Measurements from ENCODE around the gene MYO3B.

- TF ChIP-seq BACH1 (IDR thresholded peaks at IDR 0.05; ENCODE audit: low read length) (no peak), EP300 (IDR thresholded peaks at IDR 0.05; ENCODE audit: borderline replicate concordance in 1 of 2, low read depth in 2 of 2, low read length in 2 of 2) (no peak), POLR2A (IDR thresholded peaks at IDR 0.05; ENCODE audit: control extremely low read depth in 1 of 2, low read depth in 2 of 2, low read length in 2 of 2) (no peak), EZH2 (IDR thresholded peaks at IDR 0.05; ENCODE audit: low read depth, low read length, severe bottlenecking) (no peak), POLR2AphosphoS5 (IDR thresholded peaks at IDR 0.05; ENCODE audit: low read depth, low read length) (no peak), CTCF (IDR thresholded peaks at IDR 0.05; ENCODE audit: control extremely low read depth in 1 of 3, insufficient read depth in 1 of 3, low read depth in 1 of 3, low read length in 3 of 3) (no peak), SIX5 (IDR thresholded peaks at IDR 0.05; ENCODE audit: low read depth, low read length) (no peak), TBP (IDR thresholded peaks at IDR 0.05; ENCODE audit: low read depth, low read length) (no peak), CEBPB (IDR thresholded peaks at IDR 0.05; ENCODE audit: low read depth, low read length) (no peak), SP4 (IDR thresholded peaks at IDR 0.05; ENCODE audit: low read length) (no peak), SP2 (IDR thresholded peaks at IDR 0.05; ENCODE audit: low read length) (no peak), RAD21 (IDR thresholded peaks at IDR 0.05 in 1 of 2, conservative IDR thresholded peaks at IDR 0.05 in 1 of 2; ENCODE audit: low read depth in 2 of 2, low read length in 2 of 2) (no peak), YY1 (IDR thresholded peaks at IDR 0.05; ENCODE audit: low read depth, low read length) (no peak)
Measured at GRCh38 chr2:170314744-170315447, 136.9 kb downstream of the MYO3B start.
